ENCODE measurements around the gene ZNF19. TPM values are rescaled to one million over a fixed set of nuclear protein-coding genes. Genes with fewer than 3 reads are reported as not detected.
A peak's percentile ranks its signal among the peaks of the same experiment; 100 is the strongest.

The ZNF19 gene
- total RNA-seq, 1 experiment from 2014 or later, result 5.3 TPM

DNA sequence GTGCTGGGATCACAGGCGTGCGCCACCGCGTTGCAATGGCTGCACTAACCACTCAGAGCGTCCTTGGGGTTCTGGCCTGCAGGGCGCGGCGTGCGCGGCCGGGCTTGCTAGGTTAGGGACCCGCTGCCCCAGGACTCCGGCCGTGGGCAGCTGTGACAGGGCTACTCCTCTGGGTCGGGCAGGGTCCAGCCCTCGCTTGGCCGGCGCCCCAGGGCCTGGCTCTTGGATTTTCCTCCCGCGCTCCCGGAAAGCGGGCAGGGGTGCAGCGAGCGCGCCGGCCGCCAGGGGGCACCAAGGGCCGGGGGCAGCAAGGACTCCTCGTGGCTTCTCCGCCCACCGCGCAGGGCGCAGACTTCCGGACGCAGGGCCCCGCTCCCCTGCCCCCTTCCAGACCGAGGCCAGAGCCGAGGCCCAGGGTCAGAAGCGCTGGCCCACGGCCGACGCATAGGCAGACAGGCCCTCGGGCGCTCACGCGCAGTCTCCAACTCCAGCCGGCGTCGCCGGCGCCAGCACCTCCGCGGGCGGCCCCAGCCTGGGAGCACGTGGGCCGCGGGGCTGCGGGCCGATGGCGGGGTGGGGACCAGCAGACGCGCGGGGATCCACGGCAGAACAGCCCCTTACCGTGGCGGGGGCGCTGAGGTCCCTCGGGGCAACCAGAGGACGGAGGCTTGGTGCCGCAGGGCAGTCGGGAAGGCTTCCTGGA is 47.6 kb downstream of the ZNF19 start:
- DNase-seq (ENCODE audit: low read depth), result no peak

- no peak for DNase-seq (ENCODE audit: low read depth)
Observed at GRCh38 chr16:71440669-71441347, 48.3 kb downstream of the ZNF19 start.

DNA sequence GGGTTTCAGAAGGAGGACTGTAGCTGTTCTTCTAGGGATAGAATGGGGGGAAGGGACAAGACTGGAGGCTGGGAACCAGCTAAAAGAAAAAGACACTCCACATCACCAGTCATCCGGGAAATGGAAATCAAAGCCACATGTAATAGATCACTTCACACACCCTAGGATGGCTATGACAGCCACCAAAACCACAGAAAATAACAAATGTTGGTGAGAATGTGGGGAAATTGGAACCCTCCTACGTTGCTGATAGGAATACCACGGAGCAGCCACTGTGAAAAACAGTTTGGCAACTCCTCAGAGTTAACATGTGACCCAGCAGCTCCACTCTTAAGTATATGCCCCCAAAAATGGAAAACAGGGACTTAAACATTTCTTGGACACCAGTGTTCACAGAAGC is 49.6 kb downstream of the ZNF19 start:
- peak; percentile 22 for DNase-seq (ENCODE audit: low read depth)

- DNase-seq (ENCODE audit: low read depth), result no peak
Observed at GRCh38 chr16:71436473-71436872, 52.7 kb downstream of the ZNF19 start.

DNA sequence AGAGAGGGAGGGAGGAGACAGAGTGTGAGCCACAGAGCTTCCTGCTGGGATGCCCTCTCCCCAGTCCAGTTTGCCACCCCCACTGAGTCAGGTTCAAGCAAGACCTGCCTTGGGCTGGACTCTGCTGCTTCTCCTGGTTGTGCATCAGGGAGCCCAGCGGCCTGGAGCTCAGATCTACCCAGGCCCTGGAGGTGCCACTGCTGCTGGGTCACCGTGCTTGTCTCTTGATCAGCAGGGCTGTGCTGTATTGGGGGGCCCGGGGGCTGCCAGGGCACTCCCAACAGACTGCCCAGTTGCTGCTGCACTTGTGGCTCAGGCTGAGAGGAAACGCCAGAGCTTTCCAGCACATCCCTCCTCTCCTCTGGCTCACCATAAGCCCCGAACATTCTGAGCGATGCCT is 56.2 kb downstream of the ZNF19 start:
- DNase-seq (ENCODE audit: low read depth), result no peak

- DNase-seq (ENCODE audit: low read depth), result no peak
Observed at GRCh38 chr16:71431991-71432390, 57.1 kb downstream of the ZNF19 start.

GRCh38 chr16:71431176-71431575 is 57.9 kb downstream of the ZNF19 start:
- no peak for DNase-seq (ENCODE audit: low read depth)

DNA sequence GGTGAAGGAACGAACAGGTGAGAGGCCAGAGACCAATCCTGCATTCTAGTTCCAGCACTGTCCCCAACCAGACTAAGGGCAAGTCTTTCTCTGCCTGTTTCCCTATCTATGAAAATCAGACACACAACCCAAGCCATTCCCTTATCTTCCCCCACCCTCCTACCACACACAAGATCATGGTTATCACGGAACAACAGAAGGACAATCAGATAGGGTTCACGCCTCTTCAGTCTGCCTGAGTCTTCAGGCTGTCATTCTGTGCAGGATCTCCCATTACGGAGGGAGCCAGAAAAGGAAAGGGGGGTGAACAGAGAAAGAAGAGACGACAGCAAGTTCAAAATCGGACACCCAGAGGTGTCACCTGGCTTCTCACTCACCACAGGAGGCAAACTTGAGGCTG is 58.4 kb downstream of the ZNF19 start:
- DNase-seq (ENCODE audit: low read depth), result no peak

GRCh38 chr16:71429581-71429980 is 59.5 kb downstream of the ZNF19 start:
- DNase-seq (ENCODE audit: low read depth), result no peak

DNA sequence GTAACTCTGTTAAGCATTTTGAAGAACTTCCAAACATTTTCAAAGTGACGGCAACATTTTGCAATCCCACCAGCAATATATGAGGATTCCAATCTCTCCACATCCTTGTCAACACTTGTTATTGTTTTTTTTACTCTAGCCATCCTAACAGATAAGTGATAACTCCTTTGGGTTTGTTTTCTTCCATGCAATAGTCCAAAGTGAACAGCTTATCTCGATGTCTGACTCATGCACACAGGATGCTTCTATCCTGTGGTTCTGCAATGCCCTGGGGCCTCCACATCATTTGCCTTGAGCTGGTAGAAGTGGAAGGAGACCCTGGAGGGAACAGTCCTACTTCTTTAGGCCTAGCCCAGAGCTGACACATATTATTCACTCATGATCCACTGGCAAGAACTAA is 60.2 kb downstream of the ZNF19 start:
- DNase-seq (ENCODE audit: low read depth), result peak; percentile 73

DNA sequence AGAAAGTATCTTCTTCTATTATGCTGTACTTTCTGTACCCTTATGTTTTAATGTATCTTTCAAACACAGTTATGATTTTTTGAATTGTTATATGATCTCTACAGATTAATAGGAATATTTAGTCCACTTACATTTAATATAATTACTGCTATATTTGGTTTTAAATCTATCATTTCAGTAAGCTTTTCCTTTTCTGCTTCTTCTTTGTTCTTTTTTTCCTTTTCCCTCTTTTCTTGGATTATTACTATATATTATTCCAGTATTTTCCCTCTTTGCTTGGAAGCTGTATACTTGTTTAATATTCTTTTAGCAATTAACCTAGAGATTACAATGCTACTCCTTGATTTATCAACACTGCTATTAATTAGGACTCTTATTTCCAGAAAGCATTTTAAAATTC is 60.7 kb downstream of the ZNF19 start:
- no peak for DNase-seq (ENCODE audit: low read depth)

DNA sequence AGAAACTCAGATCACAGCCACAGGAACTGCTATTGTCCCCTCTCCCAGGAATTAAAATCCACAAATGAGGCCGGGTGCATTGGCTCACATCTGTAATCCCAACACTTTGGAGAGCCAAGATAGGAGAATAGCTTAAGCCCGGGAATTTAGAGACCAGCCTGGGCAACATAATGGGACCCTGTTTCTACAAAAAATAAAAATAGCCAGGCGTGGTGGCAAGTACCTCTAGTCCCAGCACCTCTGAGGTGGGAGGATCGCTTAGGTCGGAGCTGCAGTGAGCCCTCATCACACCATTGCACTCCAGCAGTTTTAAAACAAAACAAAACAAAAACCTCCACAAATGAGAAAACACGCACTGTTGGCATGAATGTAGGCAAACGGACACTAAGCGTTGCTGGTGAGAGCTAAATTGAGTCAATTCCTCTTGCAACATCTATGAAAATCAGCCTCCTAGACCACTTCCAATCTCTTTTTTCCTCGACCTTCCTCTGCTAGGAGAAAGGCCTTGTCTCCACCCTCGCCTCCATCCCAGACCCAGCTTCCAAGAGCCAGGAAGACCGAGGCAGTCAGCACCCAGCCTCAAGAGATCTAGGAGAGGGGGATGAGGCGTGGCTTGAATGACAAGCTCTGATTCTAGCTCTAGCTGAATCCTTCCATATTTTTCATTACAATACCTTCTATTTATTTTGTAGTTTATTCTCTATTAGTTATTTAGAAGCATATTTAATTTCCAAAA is 62.1 kb downstream of the ZNF19 start:
- DNase-seq (ENCODE audit: low read depth), result no peak

GRCh38 chr16:71426069-71426879 is 62.9 kb downstream of the ZNF19 start:
- DNase-seq (ENCODE audit: low read depth), result peak; percentile 83

- DNase-seq (ENCODE audit: low read depth), result no peak
Observed at GRCh38 chr16:71425746-71426068, 63.4 kb downstream of the ZNF19 start.

GRCh38 chr16:71424626-71425025 is 64.5 kb downstream of the ZNF19 start:
- no peak for DNase-seq (ENCODE audit: low read depth)

GRCh38 chr16:71423865-71424264 is 65.3 kb downstream of the ZNF19 start:
- DNase-seq (ENCODE audit: low read depth), result no peak

Other genes starting within 250 kb of the ZNF19 start
- gene CMTR2, start 199.9 kb downstream of the ZNF19 start, total RNA-seq (2014; rRNA removed; shearing (Covaris generic)), result 21.3 and 33.8 TPM in 2 replicates
- gene CALB2, start 130.6 kb downstream of the ZNF19 start, total RNA-seq (2014; rRNA removed; shearing (Covaris generic)), result 0.10 TPM in 1 of 2 replicates, not detected in the other
- not detected in 2 replicates for gene TLE7, start 47.3 kb downstream of the ZNF19 start, total RNA-seq (2014; rRNA removed; shearing (Covaris generic))
- 9.2 and 10.6 TPM in 2 replicates for gene ZNF23, start 27.1 kb downstream of the ZNF19 start, total RNA-seq (2014; rRNA removed; shearing (Covaris generic))
- gene CHST4, start 37.1 kb upstream of the ZNF19 start, total RNA-seq (2014; rRNA removed; shearing (Covaris generic)), result 0.05 TPM in 1 of 2 replicates, not detected in the other
- not detected in 2 replicates for gene TAT, start 87.8 kb upstream of the ZNF19 start, total RNA-seq (2014; rRNA removed; shearing (Covaris generic))
- gene MARVELD3, start 136.9 kb upstream of the ZNF19 start, total RNA-seq (2014; rRNA removed; shearing (Covaris generic)), result not detected in 2 replicates
- gene PHLPP2, start 235.4 kb upstream of the ZNF19 start, total RNA-seq (2014; rRNA removed; shearing (Covaris generic)), result 10.8 and 15.7 TPM in 2 replicates